GM21381 (cell line): Measurements from ENCODE around the gene WWTR1.
A peak's percentile ranks its signal among the peaks of the same experiment; 100 is the strongest.

Source experiments
- ATAC-seq: cut with Tn5 transposase; IDR thresholded peaks from one replicate; pipeline ENCODE4 v1.9.1; 2021; ENCODE audit warnings: mild to moderate bottlenecking, moderate library complexity; ENCODE audit not compliant: unreplicated experiment

WWTR1 gene

GRCh38 chr3:149474250-149474817 is 183.5 kb downstream of the WWTR1 start, which contains the start of gene TM4SF4:
TSS of gene TM4SF4 (plus strand) at chr3:149474697. CDS start at chr3:149474878, 181 bp downstream.
- no peak for ATAC-seq

- no peak for ATAC-seq
Measured at GRCh38 chr3:149473357-149474249, 184.2 kb downstream of the WWTR1 start.

- ATAC-seq: no peak
Measured at GRCh38 chr3:149472030-149472797, 185.6 kb downstream of the WWTR1 start.

- no peak for ATAC-seq
Measured at GRCh38 chr3:149470381-149470780, 187.4 kb downstream of the WWTR1 start.

DNA sequence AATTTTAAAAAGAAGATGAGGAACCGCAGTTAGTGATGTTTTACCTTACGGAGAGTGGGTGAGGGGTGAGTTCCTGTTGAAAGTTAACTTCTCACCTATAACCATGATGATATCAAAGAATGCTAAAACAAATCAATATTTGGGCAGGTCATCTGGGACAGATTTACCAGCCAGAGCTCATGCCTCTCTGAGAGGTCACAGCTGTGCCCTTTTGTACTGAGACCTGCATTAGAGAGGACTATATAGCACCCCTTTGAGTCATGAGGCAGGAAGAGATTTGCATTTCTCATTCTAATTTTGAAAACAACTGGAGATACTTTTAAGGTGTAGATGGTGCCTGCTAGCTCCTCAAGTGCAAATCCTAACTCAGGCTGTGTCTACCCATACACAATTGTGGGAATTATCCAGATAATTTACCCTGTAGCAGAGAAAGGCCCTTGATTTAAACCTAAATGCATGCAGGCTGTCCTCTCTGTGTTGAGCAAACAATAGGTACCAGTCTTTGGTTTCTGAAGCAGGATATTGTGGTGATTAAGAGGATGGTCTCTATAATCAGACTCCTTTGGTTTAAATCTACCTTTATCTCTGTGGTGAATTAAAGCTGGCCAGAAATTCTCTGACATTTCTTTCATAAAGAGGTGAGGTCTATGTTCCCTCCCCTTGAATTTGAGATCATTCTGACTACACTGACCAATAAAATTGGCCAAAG is 189.2 kb downstream of the WWTR1 start:
- ATAC-seq: peak; percentile 88
